Adrenal gland (tissue), 12 donors: ENCODE measurements around the gene PKNOX1. TPM values are rescaled to one million over a fixed set of nuclear protein-coding genes. Genes with fewer than 3 reads are reported as not detected.
"Not testable (repeated sequence)": the region's sequence is repeated elsewhere in the genome, so short reads cannot be mapped to it uniquely, and the experiment has no call there.

Experiments used
- DNase-seq, 7 donors: peaks; one replicate each; pipeline ENCODE4 v3.0.0-alpha.2; 2019 to 2020
- H3K27ac ChIP-seq, 5 donors: fragments of 200-600 bp; sonication (generic) in 4 of 5; 1 replicate in 3 of 5; 2 replicates in 2 of 5; pipeline versions ENCODE4 v1.5.1 to v1.8.0; 2016 to 2020; ENCODE audit warnings: mild to moderate bottlenecking in 1 of 5
- H3K27me3 ChIP-seq: fragments of 200-600 bp; 2 replicates; pipeline ENCODE4 v1.8.0; 2021
- H3K36me3 ChIP-seq, 2 donors: fragments of 200-600 bp; replicated peaks in 1 of 2; 1 replicate in 1 of 2; 2 replicates in 1 of 2; pipeline versions ENCODE4 v1.5.1 to v1.8.0; 2018 to 2022
- H3K4me1 ChIP-seq, 2 donors: fragments of 200-600 bp; replicated peaks in 1 of 2; 1 replicate in 1 of 2; 2 replicates in 1 of 2; pipeline versions ENCODE4 v1.5.1 to v1.8.0; 2018 to 2021
- H3K4me3 ChIP-seq, 4 donors: fragments of 200-600 bp; sonication (generic) in 3 of 4; one replicate each; pipeline ENCODE4 v1.5.1; 2016 to 2018
- H3K9me3 ChIP-seq, 3 donors: fragments of 200-600 bp; sonication (generic) in 1 of 3; replicated peaks in 1 of 3; 1 replicate in 2 of 3; 2 replicates in 1 of 3; pipeline versions ENCODE4 v1.5.1 to v1.8.0; 2016 to 2021
- POLR2A ChIP-seq, 2 donors: fragments of 450-650 bp; IDR thresholded peaks; one replicate each; pipeline ENCODE4 v1.6.1; 2017; ENCODE audit warnings: antibody characterized with exemption in 2 of 2, mild to moderate bottlenecking in 2 of 2, moderate library complexity in 1 of 2
- WGBS, 4 donors: extraction: QIAGEN DNeasy Blood & Tissue Kit in 2 of 4; methylation state at CpG; one replicate each; pipeline versions ENCODE4 v1.1.5 to v1.1.7; 2013 to 2017; 5-methylcytosine and 5-hydroxymethylcytosine counted together
- intact Hi-C, 2 donors: fragments of 100-400 bp; cut with DNase I; formaldehyde crosslinking; loops; one replicate each; pipeline versions ENCODE4 v1.14.1 to v1.15.0; 2022 to 2023
- polyA plus RNA-seq, 3 donors: library from polyadenylated mRNA; stranded (reverse); fragments of 200-250 nt in 2 of 3; fragments of 350-450 nt in 1 of 3; fragmentation: Illumina TruSeq in 1 of 3; extraction: RNeasy Lipid Tissue Mini Kit (QIAGEN cat#74804) in 1 of 3; gene quantifications; one replicate each; pipeline ENCODE4 v1.2.3, GENCODE V29; 2013 to 2014
- total RNA-seq, 9 donors: library from RNA; depleted of rRNA in 4 of 9; stranded (reverse); fragments of >200 nt in 4 of 9; fragments of 120-200 nt in 1 of 9; fragmentation: NEBNext Ultra II Directional in 1 of 9; extraction: Animal tissue kit (Norgen Biotek cat#: 25700) in 1 of 9; gene quantifications; one replicate each; pipeline versions ENCODE4 v1.1.0 to v1.2.4, GENCODE V29; 2013 to 2023
- TF ChIP-seq, protein P1 (sequence below), 6 experiments: fragments of 450-650 bp in 4 of 6; fragments of 200-600 bp in 2 of 6; sonication (generic) in 1 of 6; IDR thresholded peaks; 1 replicate in 5 of 6; 2 replicates in 1 of 6; pipeline versions ENCODE4 v1.5.1 to v1.8.0; 2016 to 2021; ENCODE audit warnings: antibody characterized with exemption in 6 of 6, mild to moderate bottlenecking in 2 of 6, moderate library complexity in 1 of 6
- donor health status: healthy with polysubstance abuse.
- donor health status: Bipolar disorder and iron deficiency.
- donor health status: DM: yes; HTN: yes; CAD: no.
- donor health status: DM: no; HTN: no; CAD: no.
- donor health status: DM: no; HTN: no; CAD: no.
- donor health status: DM: yes; HTN: yes; CAD: no.

PKNOX1 gene
- total and polyA plus RNA-seq, 12 donors = 8.2 to 21.7 (median 12.6) TPM

DNA sequence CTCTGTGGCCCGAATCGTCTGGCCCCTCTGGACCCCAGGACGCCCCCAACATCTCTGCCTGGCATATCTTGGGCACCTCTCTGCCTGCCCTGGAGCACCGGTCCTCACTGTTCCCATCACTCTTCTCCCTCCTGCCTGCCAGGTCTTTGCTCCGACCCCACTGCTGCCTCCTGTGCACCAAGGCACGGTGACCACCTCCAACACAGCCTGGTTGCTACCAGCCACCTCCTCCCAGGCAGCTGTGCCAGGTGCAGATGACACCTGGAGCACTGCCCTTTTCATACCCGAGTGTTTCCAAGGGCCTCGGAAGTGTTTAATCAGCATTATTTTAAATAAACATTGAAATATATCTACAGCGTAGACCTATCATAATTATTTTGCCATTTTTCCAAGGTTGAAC is 31.3 kb downstream of the PKNOX1 start:
- Histone ChIP-seq H3K27ac (no peak overlapping the region), H3K9me3 (no peaks in the 10 kb centered on the region), H3K36me3 (peaks cover 0 to 6% of the 10 kb centered on the region in 2 donors), H3K4me1 (peaks cover 0 to 3% of the 10 kb centered on the region in 2 donors), H3K27me3 (no peaks in the 10 kb centered on the region), H3K4me3 (no peak overlapping the region)
- TF ChIP-seq, protein P1, sequence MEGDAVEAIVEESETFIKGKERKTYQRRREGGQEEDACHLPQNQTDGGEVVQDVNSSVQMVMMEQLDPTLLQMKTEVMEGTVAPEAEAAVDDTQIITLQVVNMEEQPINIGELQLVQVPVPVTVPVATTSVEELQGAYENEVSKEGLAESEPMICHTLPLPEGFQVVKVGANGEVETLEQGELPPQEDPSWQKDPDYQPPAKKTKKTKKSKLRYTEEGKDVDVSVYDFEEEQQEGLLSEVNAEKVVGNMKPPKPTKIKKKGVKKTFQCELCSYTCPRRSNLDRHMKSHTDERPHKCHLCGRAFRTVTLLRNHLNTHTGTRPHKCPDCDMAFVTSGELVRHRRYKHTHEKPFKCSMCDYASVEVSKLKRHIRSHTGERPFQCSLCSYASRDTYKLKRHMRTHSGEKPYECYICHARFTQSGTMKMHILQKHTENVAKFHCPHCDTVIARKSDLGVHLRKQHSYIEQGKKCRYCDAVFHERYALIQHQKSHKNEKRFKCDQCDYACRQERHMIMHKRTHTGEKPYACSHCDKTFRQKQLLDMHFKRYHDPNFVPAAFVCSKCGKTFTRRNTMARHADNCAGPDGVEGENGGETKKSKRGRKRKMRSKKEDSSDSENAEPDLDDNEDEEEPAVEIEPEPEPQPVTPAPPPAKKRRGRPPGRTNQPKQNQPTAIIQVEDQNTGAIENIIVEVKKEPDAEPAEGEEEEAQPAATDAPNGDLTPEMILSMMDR (IDR thresholded peaks at IDR 0.05) = no peak
- TF ChIP-seq POLR2A (IDR thresholded peaks at IDR 0.05) = no peak
- no peak for DNase-seq
- intact Hi-C loops = no loop called here
- 82 to 93% (median 84%) methylated on average over 9 of the region's 9 CpGs for WGBS, 4 donors

DNA sequence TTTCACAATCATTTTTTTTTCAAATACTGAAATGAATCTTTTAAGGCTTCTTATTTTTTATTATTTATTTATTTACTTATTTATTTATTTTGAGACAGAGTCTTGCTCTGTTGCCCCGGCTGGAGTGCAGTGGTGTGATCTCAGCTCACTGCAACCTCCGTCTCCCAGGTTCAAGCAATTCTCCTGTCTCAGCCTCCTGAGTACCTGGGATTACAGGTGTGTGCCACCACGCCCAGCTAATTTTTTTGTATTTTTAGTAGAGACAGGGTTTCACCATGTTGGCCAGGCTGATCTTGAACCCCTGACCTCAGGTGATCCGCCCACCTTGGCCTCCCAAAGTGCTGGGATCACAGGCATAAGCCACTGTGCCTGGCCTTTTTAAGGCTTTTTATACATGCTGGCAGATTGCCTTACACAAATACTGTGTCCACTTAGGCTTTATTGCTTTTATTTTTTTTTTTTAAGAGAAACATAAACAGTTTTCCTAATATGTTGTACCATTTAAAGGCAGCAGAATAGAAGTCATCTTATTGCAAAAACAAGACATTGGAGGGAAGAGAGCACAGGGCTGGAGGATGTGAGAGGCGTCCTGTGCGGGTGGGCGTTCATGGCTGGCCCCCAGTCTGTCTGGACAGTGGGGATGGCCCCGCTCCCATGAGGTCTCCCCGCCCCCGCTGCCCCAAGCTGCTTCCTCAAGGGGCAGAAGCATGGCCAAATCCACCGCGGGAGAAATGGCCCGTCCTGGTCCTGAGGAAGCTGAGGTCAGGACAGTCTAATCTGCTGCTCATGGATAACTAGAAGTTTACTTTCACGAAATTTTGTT is 31.9 kb downstream of the PKNOX1 start:
- H3K36me3 ChIP-seq, intact Hi-C loops, H3K4me1 ChIP-seq, H3K27me3 ChIP-seq, H3K4me3 ChIP-seq, DNase-seq, H3K9me3 ChIP-seq, H3K27ac ChIP-seq: not testable (repeated sequence)
- WGBS, 4 donors = 78 to 83% (median 80%) methylated on average over 14 of the region's 14 CpGs

DNA sequence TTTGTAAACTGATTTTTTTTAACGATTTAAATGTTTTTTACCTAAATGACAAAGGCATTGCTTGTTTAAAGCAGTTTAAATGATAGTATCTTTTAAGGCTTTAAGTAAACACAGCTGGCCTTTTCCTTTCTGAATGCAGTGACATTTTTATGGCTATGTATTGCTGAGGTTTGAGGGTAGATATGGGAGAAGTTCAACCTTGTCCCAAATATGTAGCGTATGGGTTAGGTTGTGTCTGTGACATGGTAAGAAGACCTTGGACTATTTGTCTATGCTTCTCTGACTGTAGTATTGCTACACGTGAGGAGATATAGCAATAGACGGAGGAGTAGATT is 32.5 kb downstream of the PKNOX1 start:
- H3K4me1 ChIP-seq = peaks cover 0 to 3% of the 10 kb centered on the region in 2 donors
- WGBS, 4 donors = 69 to 80% (median 76%) methylated on average over 4 of the region's 4 CpGs
- no peak overlapping the region for H3K4me3 ChIP-seq
- H3K36me3 ChIP-seq = peaks cover 0 to 14% of the 10 kb centered on the region in 2 donors
- H3K9me3 ChIP-seq = no peaks in the 10 kb centered on the region
- no peak for TF ChIP-seq POLR2A (IDR thresholded peaks at IDR 0.05)
- TF ChIP-seq, protein P1 (IDR thresholded peaks at IDR 0.05) = no peak
- DNase-seq = no peak
- intact Hi-C loops = no loop called here
- no peaks in the 10 kb centered on the region for H3K27me3 ChIP-seq
- H3K27ac ChIP-seq = no peak overlapping the region

DNA sequence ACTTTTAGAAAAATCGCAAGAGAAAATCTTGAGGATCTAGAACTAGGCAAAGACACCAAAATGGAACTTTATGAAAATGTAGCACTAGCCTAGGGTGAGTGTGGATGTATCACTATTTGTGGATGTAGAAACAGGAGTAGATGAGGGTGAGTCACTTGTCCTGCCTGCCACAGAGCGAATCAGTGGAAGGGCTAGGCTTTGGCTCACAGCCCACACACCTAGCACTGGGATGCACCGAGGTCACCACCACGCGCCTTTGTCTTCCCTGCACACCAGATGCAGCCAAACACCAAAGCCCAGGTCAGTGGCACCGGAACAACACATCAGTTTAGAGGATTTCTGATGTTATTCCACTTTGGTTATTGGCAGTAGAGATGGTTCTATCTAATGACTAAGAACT is 38.2 kb downstream of the PKNOX1 start:
- no peaks in the 10 kb centered on the region for H3K27me3 ChIP-seq
- intact Hi-C loops = no loop called here
- 89 to 94% (median 91%) methylated on average over 6 of the region's 6 CpGs for WGBS, 4 donors
- H3K4me3 ChIP-seq = no peak overlapping the region
- no peaks in the 10 kb centered on the region for H3K4me1 ChIP-seq
- H3K36me3 ChIP-seq = peaks cover 0 to 44% of the 10 kb centered on the region in 2 donors
- H3K27ac ChIP-seq = no peak overlapping the region
- H3K9me3 ChIP-seq = no peaks in the 10 kb centered on the region
- no peak for TF ChIP-seq POLR2A (IDR thresholded peaks at IDR 0.05)
- TF ChIP-seq, protein P1 (IDR thresholded peaks at IDR 0.05) = no peak
- DNase-seq = no peak
